ENCODE measurements around the gene FAM133A. TPM values are rescaled to one million over a fixed set of nuclear protein-coding genes. Genes with fewer than 3 reads are reported as not detected.

FAM133A gene
- total and polyA plus RNA-seq, 12 donors: 0.14 to 2.3 (median 0.55) TPM; not detected in 1

DNA sequence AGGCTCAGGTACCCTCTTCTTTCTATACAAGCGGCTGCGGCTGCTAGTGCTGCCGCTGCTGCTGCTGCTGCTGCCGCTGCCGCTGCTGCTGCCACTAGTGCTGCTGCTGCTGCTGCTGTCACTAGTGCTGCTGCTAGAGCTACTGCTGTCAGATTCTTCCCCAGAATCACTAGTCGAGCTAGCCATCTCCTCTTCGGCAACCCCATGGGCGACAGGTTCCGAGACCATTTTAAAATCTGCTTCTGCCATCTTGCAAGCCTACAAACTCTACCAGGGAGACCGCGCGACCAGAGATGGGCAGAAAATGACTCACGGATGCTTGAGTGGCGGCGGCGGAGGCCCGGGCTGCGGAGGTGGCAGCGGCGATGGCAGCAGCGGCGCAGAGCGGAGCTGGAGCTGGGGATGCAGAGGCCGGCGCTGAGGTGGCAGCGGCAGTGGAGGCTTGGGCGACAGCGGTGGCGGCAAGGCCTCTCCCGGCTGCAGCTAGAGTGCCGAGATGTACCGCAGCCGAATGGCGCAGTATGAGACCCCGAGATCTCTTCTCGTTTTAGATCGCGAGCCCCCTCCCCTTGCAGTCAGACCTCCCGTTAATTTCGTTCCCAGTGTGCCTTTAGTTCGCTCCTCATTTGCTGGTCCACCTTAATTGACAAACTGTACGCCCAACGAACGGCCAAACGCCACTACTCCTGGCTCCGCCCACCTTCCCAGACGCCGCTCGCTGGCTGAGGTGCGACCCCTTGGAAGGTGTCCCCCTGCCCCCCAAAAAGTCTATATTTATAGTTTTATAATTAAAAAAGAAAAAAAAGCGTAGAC, 744 bp upstream of the FAM133A start, which contains the start of gene NAP1L3:
Gene NAP1L3, minus strand, starts transcription at position 523 of the 813 bp plus-strand sequence. Its CDS starts 274 bp downstream, at position 249.
- peak; percentile 24 to 51 for TF ChIP-seq POLR2A (IDR thresholded peaks at IDR 0.05)
- TF ChIP-seq CTCF (IDR thresholded peaks at IDR 0.05): no peak
- Histone ChIP-seq H3K9me3 (replicated peaks in 1 of 3) (no peaks in the 10 kb centered on the region), H3K27me3 (peaks cover 8% of the 10 kb centered on the region), H3K36me3 (replicated peaks in 1 of 2) (no peaks in the 10 kb centered on the region), H3K4me1 (replicated peaks in 1 of 2) (no peaks in the 10 kb centered on the region), H3K4me3 (peak within 1 kb of the TSS in 3 of 4 donors; percentile 33 to 58 (median 46)), H3K27ac (peak within 1 kb of the TSS in 4 of 5 donors; percentile 44 to 84 (median 66))
- peak; percentile 67 to 88 (median 72) for DNase-seq
- intact Hi-C loops (cut with DNase I): no loop called here
- WGBS, 4 donors: 0 to 3% (median 1%) methylated on average over 13 to 51 of the region's 51 CpGs

DNA sequence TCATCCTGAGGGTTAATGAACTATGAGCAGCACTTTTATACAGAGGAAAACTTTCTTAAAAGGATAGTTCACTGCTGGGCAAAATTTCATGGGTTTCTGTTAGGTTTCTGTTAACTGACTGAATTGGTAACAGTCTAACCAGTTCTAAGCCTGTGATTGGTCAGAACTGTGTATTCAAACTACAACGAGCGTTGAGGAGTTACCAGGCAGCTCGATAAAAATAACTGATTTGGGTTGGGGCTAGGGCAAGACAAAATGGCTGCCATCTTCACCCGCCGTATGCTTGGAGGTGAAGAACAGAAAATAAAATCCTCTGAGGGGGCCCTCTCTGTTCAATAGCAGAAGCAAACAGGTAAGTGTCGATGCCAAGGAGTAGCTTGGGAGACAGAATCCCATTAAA, 22.0 kb downstream of the FAM133A start:
- no peaks in the 10 kb centered on the region for H3K9me3 ChIP-seq (replicated peaks in 1 of 3)
- H3K4me1 ChIP-seq (replicated peaks in 1 of 2): no peaks in the 10 kb centered on the region
- no peak overlapping the region for H3K4me3 ChIP-seq
- no peaks in the 10 kb centered on the region for H3K27me3 ChIP-seq
- no peak for TF ChIP-seq POLR2A (IDR thresholded peaks at IDR 0.05)
- TF ChIP-seq CTCF (IDR thresholded peaks at IDR 0.05): no peak
- intact Hi-C loops (cut with DNase I): no loop called here
- no peak for DNase-seq
- 80 to 95% (median 89%) methylated on average over 6 of the region's 6 CpGs for WGBS, 4 donors
- no peaks in the 10 kb centered on the region for H3K36me3 ChIP-seq (replicated peaks in 1 of 2)
- no peak overlapping the region for H3K27ac ChIP-seq

DNA sequence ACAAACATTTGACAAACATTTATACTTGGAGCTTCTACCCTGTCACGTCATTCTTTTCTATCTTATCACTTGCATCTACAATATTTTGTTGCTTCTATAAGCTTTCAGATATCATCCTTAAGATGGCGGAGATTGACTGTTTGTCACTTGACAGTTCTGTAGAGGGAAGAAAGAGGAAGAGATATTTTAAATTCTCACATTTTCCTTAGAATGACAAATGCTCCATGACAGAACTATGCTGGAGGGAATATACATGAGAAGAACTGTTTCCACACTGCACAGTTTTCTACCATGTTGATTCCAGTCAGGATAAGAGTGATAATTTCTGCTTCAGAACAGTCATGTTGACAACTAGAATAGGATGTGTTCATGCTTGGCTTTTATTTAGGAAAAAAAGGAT, 29.7 kb downstream of the FAM133A start:
- intact Hi-C loops (cut with DNase I): no loop called here

GRCh38 chrX:93711076-93711475, 37.1 kb downstream of the FAM133A start:
- H3K36me3 ChIP-seq (replicated peaks in 1 of 2): no peaks in the 10 kb centered on the region
- 82 to 85% (median 83%) methylated on average over 4 of the region's 4 CpGs for WGBS, 4 donors
- TF ChIP-seq POLR2A (IDR thresholded peaks at IDR 0.05) (no peak), CTCF (IDR thresholded peaks at IDR 0.05) (no peak)
- H3K27ac ChIP-seq: no peak overlapping the region
- intact Hi-C loops (cut with DNase I): no loop called here
- no peak overlapping the region for H3K4me3 ChIP-seq
- H3K9me3 ChIP-seq (replicated peaks in 1 of 3): no peaks in the 10 kb centered on the region
- DNase-seq: no peak
- H3K4me1 ChIP-seq (replicated peaks in 1 of 2): no peaks in the 10 kb centered on the region
- H3K27me3 ChIP-seq: no peaks in the 10 kb centered on the region

More for the DNA sequence above, 29.7 kb downstream of the FAM133A start:
- no peak for DNase-seq
- Histone ChIP-seq H3K36me3 (replicated peaks in 1 of 2) (no peaks in the 10 kb centered on the region), H3K27ac (no peak overlapping the region), H3K4me1 (replicated peaks in 1 of 2) (no peaks in the 10 kb centered on the region), H3K4me3 (no peak overlapping the region), H3K9me3 (replicated peaks in 1 of 3) (no peaks in the 10 kb centered on the region), H3K27me3 (peaks cover 6% of the 10 kb centered on the region)
- TF ChIP-seq POLR2A (IDR thresholded peaks at IDR 0.05): no peak
- TF ChIP-seq CTCF (IDR thresholded peaks at IDR 0.05): no peak
- 68 to 80% (median 74%) methylated on average over 2 of the region's 2 CpGs for WGBS, 4 donors
